GM06990 (cell line): ENCODE measurements around the gene WDR4.

Experiments
- DNase-seq: peaks from one replicate; pipeline ENCODE4 v3.0.0-alpha.2; 2011; ENCODE audit not compliant: insufficient read length; ENCODE audit errors: extremely low read depth
- H3K27me3 ChIP-seq: replicated peaks from 2 replicates; pipeline ENCODE4 v1.6.0; 2011; ENCODE audit warnings: low read length; ENCODE audit not compliant: control insufficient read depth, insufficient read depth
- H3K36me3 ChIP-seq: 2 replicates; pipeline ENCODE4 v1.5.1; 2011; ENCODE audit warnings: low read length; ENCODE audit not compliant: control insufficient read depth, insufficient read depth
- H3K4me3 ChIP-seq: replicated peaks from 2 replicates; pipeline ENCODE4 v1.5.1; 2011; ENCODE audit warnings: low read depth, mild to moderate bottlenecking, control low read depth, low read length
- TF ChIP-seq, protein P1 (sequence below): IDR thresholded peaks from 2 replicates; pipeline ENCODE4 v1.5.1; 2011; ENCODE audit warnings: low read length, control low read depth, mild to moderate bottlenecking, inconsistent platforms; ENCODE audit not compliant: insufficient read depth, poor library complexity, severe bottlenecking

Gene WDR4

GRCh38 chr21:42905195-42905594, 25.9 kb upstream of the WDR4 start:
- Histone ChIP-seq H3K36me3 (peaks cover 17% of the 10 kb centered on the region), H3K27me3 (no peaks in the 10 kb centered on the region), H3K4me3 (no peak overlapping the region)
- no peak for DNase-seq
- TF ChIP-seq, protein P1, sequence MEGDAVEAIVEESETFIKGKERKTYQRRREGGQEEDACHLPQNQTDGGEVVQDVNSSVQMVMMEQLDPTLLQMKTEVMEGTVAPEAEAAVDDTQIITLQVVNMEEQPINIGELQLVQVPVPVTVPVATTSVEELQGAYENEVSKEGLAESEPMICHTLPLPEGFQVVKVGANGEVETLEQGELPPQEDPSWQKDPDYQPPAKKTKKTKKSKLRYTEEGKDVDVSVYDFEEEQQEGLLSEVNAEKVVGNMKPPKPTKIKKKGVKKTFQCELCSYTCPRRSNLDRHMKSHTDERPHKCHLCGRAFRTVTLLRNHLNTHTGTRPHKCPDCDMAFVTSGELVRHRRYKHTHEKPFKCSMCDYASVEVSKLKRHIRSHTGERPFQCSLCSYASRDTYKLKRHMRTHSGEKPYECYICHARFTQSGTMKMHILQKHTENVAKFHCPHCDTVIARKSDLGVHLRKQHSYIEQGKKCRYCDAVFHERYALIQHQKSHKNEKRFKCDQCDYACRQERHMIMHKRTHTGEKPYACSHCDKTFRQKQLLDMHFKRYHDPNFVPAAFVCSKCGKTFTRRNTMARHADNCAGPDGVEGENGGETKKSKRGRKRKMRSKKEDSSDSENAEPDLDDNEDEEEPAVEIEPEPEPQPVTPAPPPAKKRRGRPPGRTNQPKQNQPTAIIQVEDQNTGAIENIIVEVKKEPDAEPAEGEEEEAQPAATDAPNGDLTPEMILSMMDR = no peak

- no peak overlapping the region for H3K4me3 ChIP-seq
- H3K36me3 ChIP-seq = peaks cover 18% of the 10 kb centered on the region
- no peak for DNase-seq
- TF ChIP-seq, protein P1 = no peak
- no peaks in the 10 kb centered on the region for H3K27me3 ChIP-seq
Observed at GRCh38 chr21:42903817-42904216, 24.5 kb upstream of the WDR4 start.

DNA sequence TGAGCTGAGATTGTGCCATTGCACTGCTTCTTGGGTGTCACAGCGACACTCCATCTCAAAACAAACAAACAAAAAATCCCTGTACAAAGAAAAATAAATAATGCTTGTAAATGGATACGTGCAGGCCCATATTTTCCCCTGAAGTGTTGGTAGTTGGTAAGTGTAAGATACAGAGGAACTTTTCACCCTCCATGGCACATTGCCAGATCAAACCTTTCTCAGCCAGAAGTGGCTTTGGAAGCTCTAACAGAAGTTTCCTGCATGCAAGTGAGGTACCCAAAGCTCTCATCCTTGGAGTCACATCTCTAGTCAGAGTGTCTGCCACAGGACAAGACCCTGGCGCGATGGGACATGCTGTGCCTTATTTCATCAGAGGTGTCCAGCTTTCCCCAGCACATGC, 21.1 kb upstream of the WDR4 start:
- Histone ChIP-seq H3K27me3 (no peaks in the 10 kb centered on the region), H3K36me3 (peaks cover 13% of the 10 kb centered on the region), H3K4me3 (no peak overlapping the region)
- DNase-seq = no peak
- TF ChIP-seq, protein P1 = no peak

- DNase-seq = peak; percentile 99
- H3K36me3 ChIP-seq = no peaks in the 10 kb centered on the region
- no peaks in the 10 kb centered on the region for H3K27me3 ChIP-seq
- peak within 1 kb of the TSS; percentile 89 for H3K4me3 ChIP-seq
- TF ChIP-seq, protein P1 = no peak
Observed at GRCh38 chr21:42892931-42893755, 13.8 kb upstream of the WDR4 start, which contains the start of gene NDUFV3. Gene NDUFV3, plus strand, starts transcription at chr21:42893309. Its CDS starts 25 bp downstream, at chr21:42893334.

- DNase-seq = no peak
- Histone ChIP-seq H3K4me3 (peak overlapping the region; percentile 72), H3K27me3 (no peaks in the 10 kb centered on the region), H3K36me3 (no peaks in the 10 kb centered on the region)
- TF ChIP-seq, protein P1 = no peak
Observed at GRCh38 chr21:42892582-42892930, 13.2 kb upstream of the WDR4 start.
